Chondrocyte (in vitro differentiated cells): ENCODE results near the gene CTNNA1. TPM values are rescaled to one million over a fixed set of nuclear protein-coding genes. Genes with fewer than 3 reads are reported as not detected.
A peak's percentile ranks its signal among the peaks of the same experiment; 100 is the strongest.

Experiments used
- DNase-seq: peaks from one replicate; pipeline ENCODE4 v3.0.0; 2021; ENCODE audit warnings: mixed read lengths, low spot score
- H3K27ac Mint-ChIP-seq: one replicate; pipeline ENCODE4 v1.8.0; 2021; ENCODE audit warnings: mild to moderate bottlenecking, moderate library complexity, mixed read lengths; ENCODE audit not compliant: unreplicated experiment
- H3K27me3 Mint-ChIP-seq: 2 replicates; pipeline ENCODE4 v1.8.0; 2021; ENCODE audit warnings: low read depth, mixed read lengths
- H3K36me3 Mint-ChIP-seq: 2 replicates; pipeline ENCODE4 v1.8.0; 2021; ENCODE audit warnings: low read depth, mixed read lengths
- H3K4me1 Mint-ChIP-seq: 2 replicates; pipeline ENCODE4 v1.8.0; 2021; ENCODE audit warnings: low read depth, mild to moderate bottlenecking, mixed read lengths
- H3K4me3 Mint-ChIP-seq: one replicate; pipeline ENCODE4 v1.8.0; 2021; ENCODE audit warnings: mild to moderate bottlenecking, moderate library complexity, mixed read lengths; ENCODE audit not compliant: unreplicated experiment
- H3K9me3 Mint-ChIP-seq: 2 replicates; pipeline ENCODE4 v1.8.0; 2021; ENCODE audit warnings: low read depth, mixed read lengths
- CTCF ChIP-seq: fragments of 200-600 bp; sonication (generic); IDR thresholded peaks from 2 replicates; pipeline ENCODE4 v1.5.0; 2021; ENCODE audit warnings: antibody characterized with exemption, mild to moderate bottlenecking, moderate library complexity
- total RNA-seq: library from RNA; stranded (reverse); gene quantifications from 3 replicates; pipeline ENCODE4 v1.2.1, GENCODE V29; 2021

Gene CTNNA1
- total RNA-seq, 1 donor from 2014 or later = 397 TPM

DNA sequence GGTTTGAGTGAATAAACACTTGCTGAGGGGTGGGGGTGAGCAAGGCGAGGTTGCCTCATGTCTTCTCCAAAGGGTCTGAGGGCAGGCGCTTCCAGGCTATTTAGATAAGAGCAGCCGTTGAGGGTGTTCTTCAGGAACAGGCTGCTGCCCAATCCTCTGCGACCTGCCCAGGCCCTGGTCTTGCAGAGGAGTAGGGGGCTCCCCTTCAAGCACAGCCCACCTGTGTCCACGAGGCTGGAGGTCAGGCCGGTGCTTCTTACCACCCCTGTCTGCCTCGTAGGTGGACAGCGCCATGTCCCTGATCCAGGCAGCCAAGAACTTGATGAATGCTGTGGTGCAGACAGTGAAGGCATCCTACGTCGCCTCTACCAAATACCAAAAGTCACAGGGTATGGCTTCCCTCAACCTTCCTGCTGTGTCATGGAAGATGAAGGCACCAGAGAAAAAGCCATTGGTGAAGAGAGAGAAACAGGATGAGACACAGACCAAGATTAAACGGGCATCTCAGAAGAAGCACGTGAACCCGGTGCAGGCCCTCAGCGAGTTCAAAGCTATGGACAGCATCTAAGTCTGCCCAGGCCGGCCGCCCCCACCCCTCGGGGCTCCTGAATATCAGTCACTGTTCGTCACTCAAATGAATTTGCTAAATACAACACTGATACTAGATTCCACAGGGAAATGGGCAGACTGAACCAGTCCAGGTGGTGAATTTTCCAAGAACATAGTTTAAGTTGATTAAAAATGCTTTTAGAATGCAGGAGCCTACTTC, 180.5 kb downstream of the CTNNA1 start:
- no peak for TF ChIP-seq CTCF
- Mint-ChIP-seq H3K27me3 (no peaks in the 10 kb centered on the region), H3K9me3 (no peaks in the 10 kb centered on the region), H3K36me3 (peaks cover 60% of the 10 kb centered on the region), H3K27ac (peak overlapping the region; percentile 51), H3K4me1 (peaks cover 4% of the 10 kb centered on the region), H3K4me3 (no peak overlapping the region)
- peak; percentile 74 for DNase-seq

DNA sequence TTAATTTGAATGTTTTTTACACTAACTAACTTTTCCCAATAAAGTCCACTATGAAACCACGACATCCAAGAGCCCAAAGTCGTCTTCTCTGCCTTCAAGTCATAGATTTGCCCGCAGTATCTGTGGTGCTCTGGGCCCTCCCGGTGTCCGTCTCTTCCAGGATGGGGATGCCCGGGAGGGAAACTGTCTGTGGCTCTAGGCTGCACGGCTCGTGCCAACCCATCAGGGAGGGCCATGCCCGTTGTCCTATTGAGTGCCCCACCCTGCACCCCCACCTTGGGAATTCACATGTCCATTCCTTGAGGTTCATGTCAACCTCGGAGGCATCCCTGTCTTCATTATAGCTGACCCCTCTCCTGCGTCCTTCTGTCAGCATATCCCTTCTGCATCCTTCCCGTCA, 181.7 kb downstream of the CTNNA1 start:
- Mint-ChIP-seq H3K4me3 (no peak overlapping the region), H3K4me1 (peaks cover 4% of the 10 kb centered on the region), H3K36me3 (peaks cover 53% of the 10 kb centered on the region), H3K9me3 (no peaks in the 10 kb centered on the region), H3K27me3 (no peaks in the 10 kb centered on the region), H3K27ac (no peak overlapping the region)
- no peak for TF ChIP-seq CTCF
- peak; percentile 68 for DNase-seq

GRCh38 chr5:138935466-138935865, 182.2 kb downstream of the CTNNA1 start:
- no peak overlapping the region for H3K4me3 Mint-ChIP-seq
- no peak for TF ChIP-seq CTCF
- no peaks in the 10 kb centered on the region for H3K9me3 Mint-ChIP-seq
- peak overlapping the region; percentile 45 for H3K27ac Mint-ChIP-seq
- peak; percentile 89 for DNase-seq
- H3K4me1 Mint-ChIP-seq = peaks cover 4% of the 10 kb centered on the region
- no peaks in the 10 kb centered on the region for H3K27me3 Mint-ChIP-seq
- H3K36me3 Mint-ChIP-seq = peaks cover 48% of the 10 kb centered on the region

GRCh38 chr5:138936225-138936967, 183.2 kb downstream of the CTNNA1 start:
- H3K27me3 Mint-ChIP-seq = no peaks in the 10 kb centered on the region
- no peak overlapping the region for H3K27ac Mint-ChIP-seq
- H3K36me3 Mint-ChIP-seq = peaks cover 44% of the 10 kb centered on the region
- peaks cover 4% of the 10 kb centered on the region for H3K4me1 Mint-ChIP-seq
- TF ChIP-seq CTCF = no peak
- H3K4me3 Mint-ChIP-seq = no peak overlapping the region
- peak; percentile 75 for DNase-seq
- peaks cover 5% of the 10 kb centered on the region for H3K9me3 Mint-ChIP-seq

GRCh38 chr5:138936968-138937345, 183.7 kb downstream of the CTNNA1 start:
- no peak overlapping the region for H3K4me3 Mint-ChIP-seq
- H3K9me3 Mint-ChIP-seq = peaks cover 5% of the 10 kb centered on the region
- no peaks in the 10 kb centered on the region for H3K27me3 Mint-ChIP-seq
- no peak for TF ChIP-seq CTCF
- H3K36me3 Mint-ChIP-seq = peaks cover 40% of the 10 kb centered on the region
- peak overlapping the region; percentile 45 for H3K27ac Mint-ChIP-seq
- H3K4me1 Mint-ChIP-seq = peaks cover 8% of the 10 kb centered on the region
- DNase-seq = no peak
